Upper lobe of left lung (tissue), 4 donors: ENCODE data around the gene PLCD4.

Experiments
- POLR2AphosphoS5 ChIP-seq, 2 donors: sonication (generic); formaldehyde crosslinking; IDR thresholded peaks; one replicate each; pipeline ENCODE4 v1.5.1; 2017; ENCODE audit warnings: antibody characterized with exemption in 2 of 2
- TF ChIP-seq, protein P1 (sequence below), 6 experiments: fragments of 450-650 bp in 4 of 6; fragments of 200-600 bp in 2 of 6; sonication (generic) in 2 of 6; IDR thresholded peaks; one replicate each; pipeline ENCODE4 v1.5.1; 2016 to 2019; ENCODE audit warnings: antibody characterized with exemption in 6 of 6

DNA sequence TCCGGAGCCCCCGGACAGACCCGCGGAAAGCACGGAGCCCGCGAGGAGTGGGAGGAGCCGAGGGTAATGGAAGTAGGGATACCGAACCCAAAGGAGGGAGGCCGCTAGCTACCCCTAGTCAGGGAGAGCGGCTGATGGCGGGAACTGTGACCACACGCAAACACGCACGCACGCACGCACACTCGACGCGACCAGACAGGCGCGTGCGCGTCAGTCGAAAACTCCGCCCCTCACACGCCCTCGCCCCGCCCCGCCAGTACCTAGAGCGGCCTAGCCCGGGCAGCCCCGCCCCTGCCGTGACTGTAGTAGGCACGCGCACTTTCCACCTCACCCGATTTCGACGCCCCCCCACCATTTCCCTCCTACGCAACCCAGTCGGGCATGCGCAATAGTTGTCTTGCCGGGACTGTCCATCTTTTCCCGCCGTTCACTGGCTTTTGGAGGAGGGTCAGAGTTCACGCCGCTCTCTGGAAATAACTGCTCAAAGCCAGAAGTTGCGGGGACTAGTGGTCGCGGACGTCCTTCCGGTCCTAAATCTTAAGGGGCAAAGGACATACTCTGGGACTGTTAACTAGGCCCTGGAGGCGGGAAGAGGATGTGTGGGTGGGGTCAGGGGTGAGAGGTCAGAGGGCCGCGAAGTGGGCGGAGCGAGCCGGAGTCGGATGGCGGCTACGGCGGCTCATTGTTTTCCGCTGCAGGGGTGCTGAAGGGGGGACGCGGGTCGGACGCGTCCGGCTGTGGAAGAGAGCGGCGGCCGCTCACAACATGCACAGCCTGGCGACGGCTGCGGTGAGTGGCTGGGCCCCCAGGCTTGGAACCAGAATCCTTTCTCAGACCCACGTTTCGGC is 39.3 kb upstream of the PLCD4 start, which contains the start of the genes CNOT9 and USP37:
- TF ChIP-seq, protein P1, sequence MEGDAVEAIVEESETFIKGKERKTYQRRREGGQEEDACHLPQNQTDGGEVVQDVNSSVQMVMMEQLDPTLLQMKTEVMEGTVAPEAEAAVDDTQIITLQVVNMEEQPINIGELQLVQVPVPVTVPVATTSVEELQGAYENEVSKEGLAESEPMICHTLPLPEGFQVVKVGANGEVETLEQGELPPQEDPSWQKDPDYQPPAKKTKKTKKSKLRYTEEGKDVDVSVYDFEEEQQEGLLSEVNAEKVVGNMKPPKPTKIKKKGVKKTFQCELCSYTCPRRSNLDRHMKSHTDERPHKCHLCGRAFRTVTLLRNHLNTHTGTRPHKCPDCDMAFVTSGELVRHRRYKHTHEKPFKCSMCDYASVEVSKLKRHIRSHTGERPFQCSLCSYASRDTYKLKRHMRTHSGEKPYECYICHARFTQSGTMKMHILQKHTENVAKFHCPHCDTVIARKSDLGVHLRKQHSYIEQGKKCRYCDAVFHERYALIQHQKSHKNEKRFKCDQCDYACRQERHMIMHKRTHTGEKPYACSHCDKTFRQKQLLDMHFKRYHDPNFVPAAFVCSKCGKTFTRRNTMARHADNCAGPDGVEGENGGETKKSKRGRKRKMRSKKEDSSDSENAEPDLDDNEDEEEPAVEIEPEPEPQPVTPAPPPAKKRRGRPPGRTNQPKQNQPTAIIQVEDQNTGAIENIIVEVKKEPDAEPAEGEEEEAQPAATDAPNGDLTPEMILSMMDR (IDR thresholded peaks at IDR 0.05) = peak in 4 of 6 experiments; percentile 16 to 42 (median 30)
- peak; percentile 75 to 79 for TF ChIP-seq POLR2AphosphoS5 (IDR thresholded peaks at IDR 0.05)
